GM19438 (cell line): ENCODE measurements around the gene IER3.

Source experiments
- ATAC-seq: cut with Tn5 transposase; IDR thresholded peaks from one replicate; pipeline ENCODE4 v1.9.1; 2021; ENCODE audit warnings: low read depth; ENCODE audit not compliant: unreplicated experiment

The IER3 gene, protein sequence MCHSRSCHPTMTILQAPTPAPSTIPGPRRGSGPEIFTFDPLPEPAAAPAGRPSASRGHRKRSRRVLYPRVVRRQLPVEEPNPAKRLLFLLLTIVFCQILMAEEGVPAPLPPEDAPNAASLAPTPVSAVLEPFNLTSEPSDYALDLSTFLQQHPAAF

DNA sequence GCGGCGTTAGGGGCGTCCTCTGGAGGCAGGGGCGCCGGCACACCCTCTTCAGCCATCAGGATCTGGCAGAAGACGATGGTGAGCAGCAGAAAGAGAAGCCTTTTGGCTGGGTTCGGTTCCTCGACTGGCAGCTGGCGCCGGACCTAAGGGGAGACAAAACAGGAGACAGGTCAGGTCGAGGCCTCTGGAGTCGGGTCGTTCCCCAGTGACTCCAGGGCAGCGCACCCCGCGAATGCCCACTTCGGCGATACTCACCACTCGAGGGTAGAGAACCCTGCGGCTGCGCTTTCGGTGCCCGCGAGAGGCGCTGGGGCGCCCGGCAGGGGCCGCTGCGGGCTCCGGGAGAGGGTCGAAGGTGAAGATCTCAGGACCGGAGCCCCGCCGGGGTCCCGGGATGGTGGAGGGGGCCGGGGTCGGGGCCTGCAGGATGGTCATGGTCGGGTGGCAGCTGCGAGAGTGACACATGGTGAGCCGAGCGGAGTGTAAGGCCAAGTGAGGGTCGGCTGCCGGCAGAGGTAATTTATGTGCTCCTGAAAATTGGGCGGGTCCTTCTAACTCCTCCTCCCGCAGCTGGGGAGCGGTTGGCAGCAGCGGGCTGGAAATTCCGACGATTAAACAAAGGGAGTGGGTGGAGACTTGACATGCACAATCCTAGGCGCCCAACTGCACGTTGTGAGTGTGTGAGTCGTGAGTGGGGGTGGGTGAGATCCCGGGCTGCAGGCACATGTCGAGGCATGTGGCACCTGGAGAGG, at the start of gene IER3:
IER3 (minus strand) TSS at position 494 of the 752 bp plus-strand sequence; CDS start at position 465, 29 bp downstream.
- ATAC-seq, result no peak

DNA sequence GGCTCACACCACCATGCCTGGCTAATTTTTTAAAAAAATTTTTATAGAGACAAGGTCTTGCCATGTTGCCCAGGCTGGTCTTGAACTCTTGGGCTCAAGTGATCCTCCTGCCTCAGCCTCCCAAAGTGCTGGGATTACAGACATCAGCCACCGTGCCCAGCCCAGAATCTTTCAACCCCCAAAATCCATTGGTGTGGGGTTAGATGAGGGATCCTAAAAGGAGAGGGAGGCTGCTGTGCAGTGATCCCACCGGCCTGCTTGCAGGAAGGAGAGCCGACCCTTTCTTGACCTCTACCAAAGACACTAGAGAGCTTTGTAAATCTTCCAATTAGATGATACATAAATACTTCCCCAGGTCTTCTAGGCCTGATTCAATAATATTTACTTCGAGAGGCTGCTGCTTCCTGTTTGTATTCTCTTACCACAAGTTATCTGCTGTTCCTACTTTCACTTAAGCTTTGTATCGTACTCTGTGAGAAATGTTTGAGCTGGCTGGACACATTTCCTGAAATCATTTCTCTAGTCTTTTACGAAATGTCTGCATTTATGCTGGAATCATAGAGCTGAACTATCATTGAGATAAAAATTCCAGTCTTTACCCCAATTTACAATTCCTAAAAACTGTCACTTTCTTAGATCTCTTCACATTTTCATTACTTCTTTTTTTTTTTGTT, 49.3 kb upstream of the IER3 start:
- ATAC-seq, result no peak

DNA sequence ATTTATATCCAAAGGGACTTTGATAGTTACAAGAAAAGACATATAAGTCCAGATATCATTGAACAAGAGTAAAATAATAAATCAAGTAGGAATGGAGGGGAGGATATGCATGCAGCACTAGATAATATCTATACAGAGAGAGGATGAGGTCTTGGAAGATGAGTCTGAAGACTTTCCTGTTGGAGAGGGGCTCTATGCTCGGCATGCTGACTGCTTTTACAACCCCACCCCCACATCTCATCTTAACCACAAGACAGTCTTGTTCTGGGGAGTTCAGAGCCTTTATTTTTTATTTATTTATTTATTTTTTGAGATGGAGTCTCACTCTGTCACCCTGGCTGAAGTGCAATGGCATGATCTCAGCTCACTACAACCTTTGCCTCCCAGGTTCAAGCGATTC, 48.4 kb upstream of the IER3 start:
- no peak for ATAC-seq

DNA sequence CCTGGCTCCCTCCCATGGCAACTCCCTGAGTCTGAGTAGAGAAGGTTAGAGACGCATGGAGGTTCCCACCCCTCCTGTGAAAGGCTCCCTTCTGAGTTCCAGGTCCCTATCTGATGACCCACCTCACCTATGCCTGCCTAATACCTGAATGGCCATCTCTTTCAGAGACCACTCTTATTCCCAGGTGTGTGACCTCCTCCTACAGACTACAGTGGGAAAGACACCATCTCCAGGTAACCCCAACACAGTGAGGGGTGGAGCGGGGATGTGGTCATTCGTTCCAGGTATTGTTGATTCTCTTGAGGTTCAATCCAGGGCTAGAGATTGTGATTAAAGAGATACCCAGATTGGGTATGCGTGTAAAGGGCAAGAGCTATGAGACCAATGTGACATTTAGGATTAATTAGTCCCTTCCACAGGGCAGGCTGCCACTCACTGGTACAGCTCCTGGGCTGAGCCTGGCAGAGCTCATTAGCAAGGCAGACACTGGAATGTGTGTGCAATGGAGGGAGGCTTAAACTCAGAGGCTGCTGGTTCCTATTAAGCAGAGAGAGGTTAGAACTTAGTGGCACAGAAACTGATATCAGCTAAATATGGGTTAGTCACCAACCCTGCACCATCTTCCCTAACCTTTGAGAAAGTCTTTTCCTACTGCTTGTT, 46.5 kb upstream of the IER3 start:
- no peak for ATAC-seq

DNA sequence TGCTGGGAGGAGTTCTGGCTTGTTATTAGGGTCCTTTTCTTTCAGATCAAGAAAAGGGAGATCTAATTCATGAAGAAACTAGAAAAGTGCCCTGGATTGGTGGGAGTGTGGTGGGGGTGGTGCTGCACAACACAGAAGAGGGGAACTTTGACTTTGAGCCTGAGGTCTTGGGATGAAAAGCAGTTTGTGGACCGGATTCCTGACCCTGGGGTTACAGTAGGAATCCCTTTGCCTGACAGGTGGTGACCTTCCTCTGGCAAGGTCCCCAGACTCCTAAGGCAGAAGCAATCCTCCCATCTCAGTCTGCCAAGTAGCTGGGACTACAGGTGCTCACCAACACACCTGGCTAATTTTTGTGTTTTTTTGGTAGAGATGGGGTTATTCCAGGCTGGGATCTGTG, 45.3 kb upstream of the IER3 start:
- no peak for ATAC-seq

DNA sequence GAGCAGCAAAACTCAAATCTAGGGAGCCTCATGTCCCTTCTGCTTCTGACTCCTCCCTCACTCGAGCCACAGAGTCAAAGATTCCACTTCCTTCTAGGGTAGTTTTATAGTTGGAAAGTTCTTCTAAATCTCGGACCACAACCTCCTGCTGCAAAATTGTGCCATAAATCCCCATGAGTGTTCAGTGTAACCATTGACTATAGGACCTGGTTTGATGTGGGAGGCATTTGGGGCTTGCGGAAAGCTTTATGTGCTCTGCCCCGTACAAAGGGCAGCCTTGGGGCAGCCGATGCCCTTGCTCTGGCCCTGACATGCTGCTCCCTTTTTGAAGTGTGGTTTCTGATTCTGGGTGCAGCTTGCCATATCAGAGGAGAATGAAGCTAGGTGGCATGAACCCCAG, 43.6 kb upstream of the IER3 start:
- ATAC-seq, result no peak

DNA sequence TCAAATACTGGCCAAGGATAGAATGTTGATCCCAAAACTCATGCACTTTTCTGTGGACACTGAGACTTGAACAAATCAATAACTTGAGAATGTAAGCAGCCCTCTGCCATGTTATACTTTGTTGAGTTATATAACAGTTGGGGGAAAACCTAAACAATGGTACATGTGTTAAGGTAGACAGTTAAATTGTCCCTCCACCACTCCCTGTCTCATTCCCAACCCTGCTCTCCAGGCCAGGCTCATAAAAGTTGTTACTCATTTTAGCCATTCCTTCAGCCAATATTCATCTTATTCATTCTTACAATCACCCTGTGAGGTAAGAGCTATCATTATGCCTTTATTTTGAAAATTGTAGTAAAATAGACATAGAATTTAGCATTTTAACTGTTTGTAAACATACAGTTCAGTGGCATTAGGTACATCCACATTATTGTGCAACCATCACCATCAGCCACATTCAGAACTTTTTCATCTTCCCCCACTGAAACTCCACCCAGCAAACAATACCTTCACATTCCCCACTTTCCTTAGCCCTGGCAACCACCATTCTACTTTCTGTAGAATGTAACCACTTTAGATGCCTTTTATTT, 38.2 kb upstream of the IER3 start:
- no peak for ATAC-seq

DNA sequence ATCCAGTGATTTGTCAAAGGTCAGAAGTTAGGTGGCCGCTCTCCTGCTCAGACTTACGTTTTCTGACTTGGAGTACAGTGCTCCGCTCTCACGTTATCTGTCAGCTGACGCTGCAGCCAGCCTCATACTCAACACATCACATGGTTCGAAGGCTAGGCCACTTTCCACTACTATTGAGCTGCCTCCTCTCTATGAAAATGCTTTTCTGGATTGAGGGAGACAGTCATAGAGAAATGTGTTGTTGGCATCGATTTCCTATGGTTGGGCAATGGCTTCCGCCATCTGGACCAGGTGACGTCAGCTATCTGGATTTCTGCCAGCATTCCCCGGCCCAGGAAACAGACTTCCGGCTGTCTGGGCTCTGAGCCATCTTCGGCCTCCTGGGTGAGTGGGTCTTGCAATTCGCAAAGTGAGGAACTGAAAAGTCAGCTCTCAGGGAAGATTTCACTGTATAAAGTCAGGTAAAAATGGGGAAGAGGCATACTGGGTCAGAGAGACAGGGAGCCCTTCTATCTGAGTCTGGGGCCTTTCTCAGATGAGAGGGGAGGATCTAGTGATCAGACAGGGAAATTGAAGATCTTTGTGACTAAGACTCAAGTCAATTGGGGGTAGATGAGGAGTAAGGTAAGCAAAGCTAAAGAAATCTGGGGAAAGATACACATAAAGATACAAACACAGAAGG, 37.5 kb upstream of the IER3 start:
- ATAC-seq, result no peak

DNA sequence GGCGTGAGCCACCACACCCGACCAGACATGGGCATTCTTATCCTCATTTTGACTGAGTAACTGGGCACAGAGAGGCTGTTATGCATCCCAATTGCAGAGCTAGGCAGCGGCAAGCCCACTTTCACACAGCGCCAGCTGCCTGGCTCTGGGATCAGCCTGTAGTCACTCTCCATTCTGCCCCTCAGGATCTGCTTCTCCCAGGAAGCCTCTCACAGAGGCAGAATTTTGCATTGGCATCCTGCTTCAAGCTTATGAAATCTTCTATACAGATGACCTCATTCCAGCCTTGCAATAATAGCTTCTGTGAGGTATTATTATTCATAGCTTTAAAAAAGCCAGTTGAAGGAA, 37.0 kb upstream of the IER3 start:
- no peak for ATAC-seq

DNA sequence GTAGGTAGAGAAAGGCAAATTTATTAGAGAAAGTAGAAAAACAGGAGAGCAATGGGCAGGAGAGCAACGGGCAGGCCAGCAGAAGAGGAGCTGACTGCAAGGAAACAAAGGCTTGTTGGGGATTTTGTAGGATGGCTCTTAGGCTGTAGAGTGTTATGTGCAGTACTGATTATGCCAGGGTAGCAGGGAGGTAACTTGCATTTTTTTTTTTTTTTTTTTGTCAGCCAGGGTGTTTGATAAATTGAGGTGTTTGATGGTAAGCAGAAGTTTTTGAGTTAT, 36.2 kb upstream of the IER3 start:
- no peak for ATAC-seq

DNA sequence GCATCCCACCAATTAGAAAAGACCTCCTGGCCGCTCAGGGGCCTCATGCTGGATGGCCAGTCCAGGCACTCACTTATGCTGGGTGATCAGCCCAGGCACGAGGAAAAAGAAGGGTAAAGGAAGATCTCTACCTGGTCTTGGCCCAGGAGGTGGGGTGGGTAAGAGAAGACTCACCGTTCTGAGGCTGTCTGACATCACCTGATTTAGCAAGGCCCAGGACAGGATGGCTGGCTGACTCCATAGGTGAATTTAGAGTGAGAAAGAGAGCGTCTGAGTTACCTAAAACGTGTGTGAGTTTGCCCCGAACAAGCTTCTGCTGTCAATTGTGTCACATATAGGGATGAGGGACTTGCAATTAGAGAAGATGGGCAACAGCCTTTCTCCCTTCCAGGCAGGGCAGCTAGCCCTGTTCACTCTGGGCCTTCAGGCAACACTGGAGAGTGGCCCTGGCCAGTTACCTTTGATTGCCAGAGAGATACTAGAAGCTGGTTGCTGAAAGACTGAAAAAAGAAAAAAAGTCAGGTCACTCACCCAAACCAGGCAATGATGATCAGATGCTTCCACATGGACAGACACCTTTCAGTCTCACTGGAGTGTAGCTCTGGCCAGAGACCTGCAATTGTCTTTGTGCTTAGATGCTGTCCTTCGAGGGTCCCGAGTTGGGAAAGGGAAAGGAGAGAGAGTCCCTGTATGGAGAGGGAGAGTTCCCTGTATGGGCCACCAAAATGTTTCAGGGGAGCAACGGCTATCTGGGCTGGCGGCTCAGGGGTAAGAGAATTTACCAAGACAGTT, 35.7 kb upstream of the IER3 start:
- ATAC-seq, result no peak

DNA sequence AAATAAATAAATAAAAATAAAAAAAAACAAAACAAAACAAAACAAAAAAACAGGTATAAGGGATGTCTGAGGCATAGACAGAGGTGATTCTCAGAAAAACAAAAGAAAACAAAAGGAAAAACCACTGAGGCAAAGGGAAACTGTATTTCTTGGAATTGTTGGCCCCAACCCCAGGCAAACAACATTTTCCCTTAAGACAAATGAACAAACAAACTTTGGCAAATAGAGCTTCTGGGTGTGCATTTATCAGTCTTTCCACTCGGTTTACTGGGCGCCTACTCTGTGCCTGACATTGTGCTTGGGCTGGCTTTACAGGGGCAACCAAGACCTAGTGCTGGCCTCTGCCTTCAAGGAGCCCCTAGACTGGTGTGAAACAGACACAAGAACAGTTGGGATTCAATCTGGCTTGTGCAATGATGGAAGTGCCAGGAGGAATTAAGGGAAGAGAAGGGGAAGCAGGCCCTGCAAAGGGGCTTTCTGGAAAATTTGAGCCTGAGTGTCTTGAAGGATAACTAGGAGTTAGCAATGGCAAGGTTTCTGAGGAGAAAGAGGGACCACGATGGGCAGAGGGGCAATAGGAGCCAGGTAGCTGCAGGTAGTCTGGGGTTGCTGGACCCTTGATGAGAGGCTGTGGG, 33.8 kb upstream of the IER3 start:
- no peak for ATAC-seq

DNA sequence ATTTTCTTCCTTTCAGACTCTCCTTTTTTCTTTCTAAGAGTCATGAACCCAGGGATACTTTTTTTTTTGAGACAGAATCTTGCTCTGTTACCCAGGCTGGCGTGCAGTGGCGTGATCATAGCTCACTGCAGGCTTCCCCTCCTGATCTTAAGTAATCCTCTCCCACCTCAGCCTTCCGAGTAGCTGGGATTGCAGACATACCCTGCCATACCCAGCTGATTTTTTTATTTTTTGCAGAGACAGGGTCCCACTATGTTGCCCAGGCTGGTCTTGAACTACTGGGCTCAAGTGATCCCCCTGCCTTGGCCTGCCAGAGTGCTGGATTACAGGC, 32.8 kb upstream of the IER3 start:
- ATAC-seq, result no peak

DNA sequence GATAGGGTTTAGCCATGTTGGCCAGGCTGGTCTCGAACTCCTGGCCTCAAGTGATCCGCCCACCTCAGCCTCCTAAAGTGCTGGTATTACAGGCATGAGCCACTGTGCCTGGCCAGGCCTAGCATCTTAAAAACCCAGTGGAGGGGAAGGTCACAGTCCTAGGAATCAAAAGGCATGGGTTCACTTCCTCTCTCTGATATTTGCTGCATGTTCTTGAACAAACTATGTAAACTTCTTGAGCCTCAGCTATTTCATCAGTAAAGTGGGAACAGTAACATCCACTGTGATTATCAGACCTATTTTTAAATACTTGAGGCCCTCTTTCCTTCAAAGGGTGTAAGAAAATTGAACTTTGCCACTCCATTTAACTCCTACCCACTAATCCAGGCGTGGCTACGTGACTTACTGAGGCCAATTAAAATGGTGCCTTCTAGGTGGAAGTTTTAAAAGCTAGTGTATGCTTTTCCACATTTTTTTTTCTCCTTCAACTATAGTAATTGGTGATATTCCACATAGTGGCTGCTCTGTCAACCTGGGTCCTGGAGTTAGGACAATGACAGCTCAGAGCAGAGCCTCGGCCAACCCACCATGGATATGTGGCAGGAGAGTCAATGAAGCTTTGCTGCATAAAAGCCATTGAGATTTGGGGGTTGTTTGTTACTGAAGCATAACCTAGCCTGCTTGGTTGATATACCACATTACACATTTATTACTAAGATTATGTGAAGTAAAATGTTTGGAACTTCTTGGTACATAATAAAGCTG, 32.2 kb upstream of the IER3 start:
- no peak for ATAC-seq

DNA sequence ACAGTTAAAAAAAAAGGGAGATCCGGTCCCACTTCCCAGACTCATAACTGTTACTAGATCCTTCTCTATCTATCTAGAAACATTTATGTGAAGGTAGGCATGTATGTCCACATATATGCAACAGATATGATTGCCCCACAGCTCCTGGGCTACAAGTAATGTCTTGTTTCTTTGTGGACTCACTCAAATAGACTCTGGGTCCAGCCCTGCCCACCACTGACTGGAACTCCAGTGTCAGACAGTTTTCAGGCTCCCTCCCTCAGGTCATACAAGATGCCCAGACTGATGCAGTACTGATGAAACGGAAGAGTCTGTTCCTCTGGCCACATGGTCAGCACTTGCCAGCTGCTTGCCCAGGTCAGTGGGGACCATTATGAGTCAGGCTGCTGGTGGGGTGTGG, 30.8 kb upstream of the IER3 start:
- no peak for ATAC-seq

DNA sequence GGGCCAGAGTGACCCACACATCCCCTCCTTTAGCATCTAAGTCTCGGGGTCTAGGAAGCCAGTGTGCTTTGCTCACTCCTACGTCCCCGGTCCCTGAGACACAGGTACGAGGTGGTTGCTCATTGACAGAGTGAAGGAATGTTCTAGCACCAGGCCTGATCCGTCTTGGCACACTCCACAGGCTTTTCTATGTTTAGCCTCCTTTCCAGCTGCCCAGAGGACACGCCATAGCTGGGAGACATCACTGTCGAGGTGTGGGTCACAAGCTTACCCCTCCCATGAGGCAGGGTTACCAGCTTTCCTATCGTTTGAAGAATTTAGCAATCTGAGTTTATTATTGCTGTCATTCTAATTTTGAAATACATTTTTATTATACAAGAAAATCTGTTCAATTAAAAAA, 30.4 kb upstream of the IER3 start:
- ATAC-seq, result no peak

DNA sequence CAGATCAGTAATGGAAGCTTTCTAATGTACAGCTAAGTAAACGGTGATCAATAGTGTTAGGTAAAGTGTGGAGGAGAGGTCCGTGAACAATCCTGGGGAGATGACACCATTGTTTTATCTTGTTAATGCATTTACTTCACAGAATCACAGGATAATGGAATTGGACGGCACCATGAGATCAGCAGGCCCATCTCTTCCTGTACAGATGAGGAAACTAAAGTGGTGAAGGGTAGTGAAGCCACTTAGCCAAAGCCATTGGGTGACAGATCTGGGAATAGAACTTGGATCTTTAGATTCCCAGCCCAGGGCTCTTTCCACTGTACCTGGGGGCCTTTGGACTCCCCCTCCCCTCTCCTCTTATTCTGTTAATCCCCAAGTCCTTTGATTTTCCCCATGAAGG, 26.2 kb upstream of the IER3 start:
- ATAC-seq, result no peak

DNA sequence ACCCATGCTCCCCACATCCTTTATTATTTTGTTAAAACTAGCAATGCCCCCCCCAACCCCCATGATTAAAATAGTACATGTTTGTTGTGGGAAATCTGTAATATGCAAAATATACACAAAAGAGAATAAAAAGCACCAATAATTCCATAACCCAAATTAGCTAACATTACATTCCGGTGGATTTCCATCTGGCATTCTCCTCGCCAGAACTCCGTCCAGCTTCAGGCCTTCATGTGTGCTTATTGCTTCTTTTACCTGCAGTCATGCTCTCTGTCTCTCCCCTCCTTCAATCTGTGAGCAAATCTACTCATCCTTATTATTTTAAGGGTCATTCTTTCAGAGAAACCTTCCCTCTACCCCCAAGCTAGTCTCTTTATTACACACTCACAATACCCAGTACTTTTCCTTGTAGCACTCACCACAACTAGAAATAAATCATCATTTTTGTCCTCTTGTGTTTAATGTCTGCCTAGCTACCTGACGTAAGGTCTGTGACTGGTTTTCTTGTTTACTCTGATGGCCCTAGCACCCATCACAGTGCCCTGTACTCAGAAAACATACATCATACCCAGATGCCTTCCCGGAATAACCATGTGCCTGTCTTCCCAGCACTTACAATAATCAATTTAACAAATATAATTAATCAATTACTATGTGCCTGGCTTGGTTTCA, 25.6 kb upstream of the IER3 start:
- no peak for ATAC-seq
